Fibroblast of lung (primary cell): ENCODE results near the gene C20orf141. TPM values are rescaled to one million over a fixed set of nuclear protein-coding genes. Genes with fewer than 3 reads are reported as not detected.

ENCODE experiments used
- DNase-seq, 2 donors: peaks; one replicate each; pipeline versions ENCODE4 v3.0.0 to v3.0.0-alpha.2; 2010; ENCODE audit warnings: low read depth in 2 of 2
- H2AFZ ChIP-seq: 2 replicates; pipeline ENCODE4 v1.5.1; 2012; ENCODE audit warnings: low read length, control low read depth, inconsistent platforms
- H3K27ac ChIP-seq: 2 replicates; pipeline ENCODE4 v1.5.1; 2011; ENCODE audit warnings: low read length, control low read depth; ENCODE audit not compliant: insufficient read depth
- H3K27me3 ChIP-seq: 2 replicates; pipeline ENCODE4 v1.5.1; 2011; ENCODE audit warnings: mild to moderate bottlenecking, low read length; ENCODE audit not compliant: control insufficient read depth, insufficient read depth
- H3K36me3 ChIP-seq: 2 replicates; pipeline ENCODE4 v1.5.1; 2011; ENCODE audit warnings: low read length; ENCODE audit not compliant: control insufficient read depth, insufficient read depth
- H3K4me1 ChIP-seq: 2 replicates; pipeline ENCODE4 v1.5.1; 2011; ENCODE audit warnings: low read length; ENCODE audit not compliant: control insufficient read depth, insufficient read depth; ENCODE audit errors: extremely low read depth
- H3K4me2 ChIP-seq: 2 replicates; pipeline ENCODE4 v1.5.1; 2011; ENCODE audit warnings: low read length, control low read depth; ENCODE audit not compliant: insufficient read depth; ENCODE audit errors: extremely low read depth
- H3K4me3 ChIP-seq, 4 experiments: fragments of 200-600 bp in 1 of 4; sonication (generic) in 1 of 4; replicated peaks in 1 of 4; 2 replicates each; pipeline ENCODE4 v1.5.1; 2011 to 2016; ENCODE audit warnings: low read length in 4 of 4, low read depth in 3 of 4, mild to moderate bottlenecking in 3 of 4, control low read depth in 2 of 4, inconsistent platforms in 1 of 4, mixed read lengths in 1 of 4; ENCODE audit not compliant: insufficient read depth in 1 of 4; ENCODE audit errors: control extremely low read depth in 1 of 4
- H3K79me2 ChIP-seq: 2 replicates; pipeline ENCODE4 v1.5.1; 2012; ENCODE audit warnings: mild to moderate bottlenecking, low read length, inconsistent platforms; ENCODE audit not compliant: control insufficient read depth, insufficient read depth
- H3K9ac ChIP-seq: 2 replicates; pipeline ENCODE4 v1.5.1; 2011; ENCODE audit warnings: mild to moderate bottlenecking, low read length, control low read depth; ENCODE audit not compliant: insufficient read depth
- H3K9me3 ChIP-seq: 2 replicates; pipeline ENCODE4 v1.5.1; 2012; ENCODE audit warnings: low read depth, low read length; ENCODE audit not compliant: control insufficient read depth, insufficient read depth
- H4K20me1 ChIP-seq: 2 replicates; pipeline ENCODE4 v1.5.1; 2011; ENCODE audit warnings: low read length; ENCODE audit not compliant: control insufficient read depth, insufficient read depth; ENCODE audit errors: extremely low read depth
- CTCF ChIP-seq, 2 donors: IDR thresholded peaks in 1 of 2; conservative IDR thresholded peaks in 1 of 2; 1 replicate in 1 of 2; 2 replicates in 1 of 2; pipeline ENCODE4 v1.5.1; 2011 to 2012; ENCODE audit warnings: low read length in 2 of 2, control low read depth in 1 of 2, inconsistent platforms in 1 of 2, low read depth in 1 of 2, mild to moderate bottlenecking in 1 of 2
- EZH2 ChIP-seq: IDR thresholded peaks from 2 replicates; pipeline ENCODE4 v1.5.1; 2012; ENCODE audit warnings: low read length, control low read depth, mild to moderate bottlenecking; ENCODE audit errors: missing control alignments
- polyA plus RNA-seq, 2 donors: library from polyadenylated mRNA; depleted of rRNA in 1 of 2; stranded (reverse) in 1 of 2; unstranded in 1 of 2; fragments of >200 nt; gene quantifications; 2 replicates each; pipeline ENCODE4 v1.2.1, GENCODE V29; 2011 to 2012; ENCODE audit warnings: missing spikeins in 1 of 2
- total RNA-seq: library from RNA; depleted of rRNA; stranded (reverse); fragments of >200 nt; gene quantifications from 2 replicates; pipeline ENCODE4 v1.2.1, GENCODE V29; 2014

Gene C20orf141
- total and polyA plus RNA-seq, 2 donors (not counting 1 experiment from before 2014, with no cell fraction given) = 0.57 TPM; not detected in 1

GRCh38 chr20:2836035-2836434 is 21.2 kb downstream of the C20orf141 start:
- H3K27me3 ChIP-seq = no peaks in the 10 kb centered on the region
- H3K4me3 ChIP-seq = no peak overlapping the region
- H2AFZ ChIP-seq = no peak overlapping the region
- H3K27ac ChIP-seq = no peak overlapping the region
- H3K4me2 ChIP-seq = no peak overlapping the region
- H3K79me2 ChIP-seq = no peaks in the 10 kb centered on the region
- no peaks in the 10 kb centered on the region for H3K9me3 ChIP-seq
- no peaks in the 10 kb centered on the region for H3K4me1 ChIP-seq
- no peak for DNase-seq
- no peaks in the 10 kb centered on the region for H4K20me1 ChIP-seq
- TF ChIP-seq EZH2 (no peak), CTCF (conservative IDR thresholded peaks at IDR 0.05 in 1 of 2, IDR thresholded peaks at IDR 0.05 in 1 of 2; ENCODE audit: low read depth in 1 of 2, low read length in 2 of 2) (no peak)
- H3K9ac ChIP-seq = no peak overlapping the region
- H3K36me3 ChIP-seq = peaks cover 10% of the 10 kb centered on the region

GRCh38 chr20:2837221-2837960 is 22.6 kb downstream of the C20orf141 start:
- Histone ChIP-seq H3K36me3 (peaks cover 10% of the 10 kb centered on the region), H3K4me2 (no peak overlapping the region), H3K27ac (no peak overlapping the region), H3K27me3 (no peaks in the 10 kb centered on the region), H3K9ac (no peak overlapping the region), H2AFZ (no peak overlapping the region), H3K4me1 (no peaks in the 10 kb centered on the region), H4K20me1 (no peaks in the 10 kb centered on the region), H3K9me3 (no peaks in the 10 kb centered on the region), H3K4me3 (no peak overlapping the region), H3K79me2 (peaks cover 9% of the 10 kb centered on the region)
- no peak for DNase-seq
- TF ChIP-seq EZH2 = no peak
- TF ChIP-seq CTCF (conservative IDR thresholded peaks at IDR 0.05 in 1 of 2, IDR thresholded peaks at IDR 0.05 in 1 of 2; ENCODE audit: low read depth in 1 of 2, low read length in 2 of 2) = no peak

- H3K36me3 ChIP-seq = peaks cover 10% of the 10 kb centered on the region
- H3K4me1 ChIP-seq = no peaks in the 10 kb centered on the region
- H3K27me3 ChIP-seq = no peaks in the 10 kb centered on the region
- no peak overlapping the region for H3K9ac ChIP-seq
- H4K20me1 ChIP-seq = no peaks in the 10 kb centered on the region
- H3K27ac ChIP-seq = no peak overlapping the region
- H2AFZ ChIP-seq = no peak overlapping the region
- H3K79me2 ChIP-seq = peaks cover 11% of the 10 kb centered on the region
- no peak overlapping the region for H3K4me2 ChIP-seq
- H3K9me3 ChIP-seq = no peaks in the 10 kb centered on the region
- no peak for DNase-seq
- TF ChIP-seq CTCF (conservative IDR thresholded peaks at IDR 0.05 in 1 of 2, IDR thresholded peaks at IDR 0.05 in 1 of 2; ENCODE audit: low read depth in 1 of 2, low read length in 2 of 2) = no peak
- no peak for TF ChIP-seq EZH2
- H3K4me3 ChIP-seq = no peak overlapping the region
Measured at GRCh38 chr20:2838170-2838797, 23.5 kb downstream of the C20orf141 start.
